CD14-positive monocyte (primary cell): Measurements from ENCODE around the gene UBA7. TPM values are rescaled to one million over a fixed set of nuclear protein-coding genes. Genes with fewer than 3 reads are reported as not detected.

ENCODE experiments used
- DNase-seq, 3 donors: peaks; one replicate each; pipeline ENCODE4 v3.0.0-alpha.2; 2011 to 2022
- H2AFZ ChIP-seq: 2 replicates; pipeline ENCODE4 v1.6.0; 2012; ENCODE audit warnings: mild to moderate bottlenecking, low read depth, low read length, inconsistent platforms; ENCODE audit not compliant: insufficient read depth, poor library complexity, severe bottlenecking
- H3K27ac ChIP-seq, 2 donors: 1 replicate in 1 of 2; 2 replicates in 1 of 2; pipeline ENCODE4 v1.5.1; 2012 to 2013; ENCODE audit warnings: low read length in 2 of 2, control low read depth in 1 of 2, inconsistent platforms in 1 of 2, low read depth in 1 of 2, mild to moderate bottlenecking in 1 of 2
- H3K27me3 ChIP-seq, 2 donors: one replicate each; pipeline versions ENCODE4 v1.6.0 to v1.6.1; 2011 to 2013; ENCODE audit warnings: low read length in 2 of 2; ENCODE audit not compliant: control insufficient read depth in 2 of 2, insufficient read depth in 2 of 2
- H3K36me3 ChIP-seq, 2 donors: replicated peaks in 1 of 2; 1 replicate in 1 of 2; 2 replicates in 1 of 2; pipeline versions ENCODE4 v1.5.1 to v1.6.1; 2012 to 2013; ENCODE audit warnings: low read length in 2 of 2, control low read depth in 1 of 2, inconsistent platforms in 1 of 2, mild to moderate bottlenecking in 1 of 2; ENCODE audit not compliant: insufficient read depth in 2 of 2, control insufficient read depth in 1 of 2
- H3K4me1 ChIP-seq, 2 donors: 1 replicate in 1 of 2; 2 replicates in 1 of 2; pipeline versions ENCODE4 v1.5.1 to v1.6.1; 2012 to 2013; ENCODE audit warnings: low read length in 2 of 2, control low read depth in 1 of 2, inconsistent platforms in 1 of 2, mild to moderate bottlenecking in 1 of 2, moderate library complexity in 1 of 2; ENCODE audit not compliant: insufficient read depth in 2 of 2, control insufficient read depth in 1 of 2
- H3K4me2 ChIP-seq: replicated peaks from 2 replicates; pipeline ENCODE3; 2012; ENCODE audit warnings: low read length, moderate library complexity, mild to moderate bottlenecking; ENCODE audit not compliant: poor library complexity, severe bottlenecking; ENCODE audit errors: extremely low read depth
- H3K4me3 ChIP-seq, 3 experiments: fragments of 200-600 bp in 1 of 3; sonication (generic) in 1 of 3; replicated peaks in 1 of 3; 1 replicate in 2 of 3; 2 replicates in 1 of 3; pipeline ENCODE4 v1.5.1; 2011 to 2013; ENCODE audit warnings: low read length in 3 of 3, mild to moderate bottlenecking in 3 of 3, control low read depth in 2 of 3, low read depth in 2 of 3, inconsistent platforms in 1 of 3, moderate library complexity in 1 of 3
- H3K79me2 ChIP-seq: 2 replicates; pipeline ENCODE4 v1.6.0; 2012; ENCODE audit warnings: mild to moderate bottlenecking, control low read depth, inconsistent platforms, low read length, moderate library complexity; ENCODE audit not compliant: insufficient read depth
- H3K9ac ChIP-seq: 2 replicates; pipeline ENCODE4 v1.6.0; 2017; ENCODE audit warnings: low read length, mild to moderate bottlenecking; ENCODE audit not compliant: insufficient read depth, poor library complexity, severe bottlenecking
- H3K9me3 ChIP-seq, 2 donors: replicated peaks in 1 of 2; 1 replicate in 1 of 2; 2 replicates in 1 of 2; pipeline versions ENCODE4 v1.5.1 to v1.6.1; 2012 to 2013; ENCODE audit warnings: low read length in 2 of 2, control low read depth in 1 of 2; ENCODE audit not compliant: control insufficient read depth in 1 of 2, insufficient read depth in 1 of 2
- H4K20me1 ChIP-seq: 2 replicates; pipeline ENCODE4 v1.6.0; 2012; ENCODE audit warnings: mild to moderate bottlenecking, low read length, control low read depth, moderate library complexity; ENCODE audit not compliant: insufficient read depth
- H3K27ac Mint-ChIP-seq, 7 donors: one replicate each; pipeline ENCODE4 v1.8.0; 2020; ENCODE audit warnings: mild to moderate bottlenecking in 7 of 7, mixed read lengths in 7 of 7, moderate library complexity in 6 of 7, inconsistent platforms in 2 of 7
- H3K27me3 Mint-ChIP-seq, 3 donors: one replicate each; pipeline ENCODE4 v1.8.0; 2021 to 2022; ENCODE audit warnings: low read depth in 3 of 3, mild to moderate bottlenecking in 3 of 3, mixed read lengths in 3 of 3, moderate library complexity in 3 of 3, inconsistent platforms in 1 of 3
- H3K36me3 Mint-ChIP-seq, 2 donors: one replicate each; pipeline ENCODE4 v1.8.0; 2020; ENCODE audit warnings: mixed read lengths in 2 of 2, inconsistent platforms in 1 of 2, mild to moderate bottlenecking in 1 of 2
- H3K4me1 Mint-ChIP-seq: one replicate; pipeline ENCODE4 v1.8.0; 2020; ENCODE audit warnings: mild to moderate bottlenecking, mixed read lengths
- H3K4me3 Mint-ChIP-seq, 2 donors: one replicate each; pipeline ENCODE4 v1.8.0; 2020; ENCODE audit warnings: mild to moderate bottlenecking in 2 of 2, mixed read lengths in 2 of 2, moderate library complexity in 1 of 2
- H3K9me3 Mint-ChIP-seq, 7 donors: one replicate each; pipeline ENCODE4 v1.8.0; 2020 to 2022; ENCODE audit warnings: mixed read lengths in 7 of 7, mild to moderate bottlenecking in 6 of 7, moderate library complexity in 6 of 7, inconsistent platforms in 2 of 7
- WGBS: methylation state at CpG from one replicate; pipeline ENCODE4 v1.1.5; 2013; ENCODE audit warnings: missing lambda C conversion rate; ENCODE audit not compliant: insufficient coverage; 5-methylcytosine and 5-hydroxymethylcytosine counted together
- intact Hi-C, 2 donors: fragments of 100-400 bp; cut with micrococcal nuclease; formaldehyde crosslinking; loops; one replicate each; pipeline versions ENCODE4 v1.15.0 to v1.15.1; 2023
- polyA plus RNA-seq, 3 donors: library from polyadenylated mRNA; depleted of rRNA in 1 of 3; unstranded in 2 of 3; stranded (reverse) in 1 of 3; fragments of 300-500 nt in 2 of 3; fragments of >200 nt in 1 of 3; fragmentation: Illumina TruSeq in 2 of 3; gene quantifications; 1 replicate in 2 of 3; 2 replicates in 1 of 3; pipeline ENCODE4 v1.2.3, GENCODE V29; 2012 to 2021
- TF ChIP-seq, protein P1 (sequence below): fragments of 200-600 bp; IDR thresholded peaks from one replicate; pipeline ENCODE4 v1.8.0; 2022; ENCODE audit warnings: antibody characterized with exemption, mild to moderate bottlenecking

The UBA7 gene
- polyA plus RNA-seq, 3 donors: 39.1 to 399 (median 43.7) TPM

- Histone ChIP-seq H3K4me2 (no peak overlapping the region), H3K4me3 (no peak overlapping the region), H3K79me2 (no peaks in the 10 kb centered on the region), H4K20me1 (no peaks in the 10 kb centered on the region), H3K36me3 (peaks cover 19 to 66% of the 10 kb centered on the region in 2 donors), H3K27ac (no peak overlapping the region), H3K9me3 (no peaks in the 10 kb centered on the region), H3K27me3 (no peaks in the 10 kb centered on the region), H3K4me1 (no peaks in the 10 kb centered on the region), H2AFZ (no peak overlapping the region), H3K9ac (no peak overlapping the region)
- no peaks in the 10 kb centered on the region for H3K9me3 Mint-ChIP-seq
- TF ChIP-seq, protein P1, sequence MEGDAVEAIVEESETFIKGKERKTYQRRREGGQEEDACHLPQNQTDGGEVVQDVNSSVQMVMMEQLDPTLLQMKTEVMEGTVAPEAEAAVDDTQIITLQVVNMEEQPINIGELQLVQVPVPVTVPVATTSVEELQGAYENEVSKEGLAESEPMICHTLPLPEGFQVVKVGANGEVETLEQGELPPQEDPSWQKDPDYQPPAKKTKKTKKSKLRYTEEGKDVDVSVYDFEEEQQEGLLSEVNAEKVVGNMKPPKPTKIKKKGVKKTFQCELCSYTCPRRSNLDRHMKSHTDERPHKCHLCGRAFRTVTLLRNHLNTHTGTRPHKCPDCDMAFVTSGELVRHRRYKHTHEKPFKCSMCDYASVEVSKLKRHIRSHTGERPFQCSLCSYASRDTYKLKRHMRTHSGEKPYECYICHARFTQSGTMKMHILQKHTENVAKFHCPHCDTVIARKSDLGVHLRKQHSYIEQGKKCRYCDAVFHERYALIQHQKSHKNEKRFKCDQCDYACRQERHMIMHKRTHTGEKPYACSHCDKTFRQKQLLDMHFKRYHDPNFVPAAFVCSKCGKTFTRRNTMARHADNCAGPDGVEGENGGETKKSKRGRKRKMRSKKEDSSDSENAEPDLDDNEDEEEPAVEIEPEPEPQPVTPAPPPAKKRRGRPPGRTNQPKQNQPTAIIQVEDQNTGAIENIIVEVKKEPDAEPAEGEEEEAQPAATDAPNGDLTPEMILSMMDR: no peak
- DNase-seq: no peak
- no peak overlapping the region for H3K4me3 Mint-ChIP-seq
- H3K36me3 Mint-ChIP-seq: peaks cover 32 to 58% of the 10 kb centered on the region in 2 donors
- WGBS: 96% methylated on average over 2 of the region's 3 CpGs
- H3K27me3 Mint-ChIP-seq: peaks cover 0 to 1% (median 0%) of the 10 kb centered on the region in 3 donors
- peak overlapping the region in 1 of 7 donors; percentile 31 for H3K27ac Mint-ChIP-seq
- H3K4me1 Mint-ChIP-seq: no peaks in the 10 kb centered on the region
- intact Hi-C loops: no loop called here
Observed at GRCh38 chr3:49842843-49843517, 29.2 kb upstream of the UBA7 start.

DNA sequence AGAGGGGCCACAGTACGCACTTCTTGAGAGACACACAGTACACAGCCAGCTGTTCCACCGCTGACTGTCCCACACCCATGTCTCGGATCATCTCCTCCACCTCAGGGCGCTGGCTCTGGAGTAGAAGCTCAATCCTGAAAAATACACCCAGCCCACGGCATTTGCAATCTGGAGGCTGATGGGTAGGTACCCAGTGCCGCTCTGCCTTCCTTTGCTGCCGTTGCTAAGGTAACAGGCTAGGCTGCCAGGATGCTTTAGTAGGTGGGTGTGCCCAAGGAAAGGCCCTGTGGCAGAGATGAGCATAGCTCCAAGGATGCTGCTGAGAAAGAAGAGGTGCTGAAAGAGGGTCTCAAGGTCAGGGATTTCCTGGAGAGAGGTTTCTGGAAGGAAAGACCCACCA lies 28.1 kb upstream of the UBA7 start:
- no peaks in the 10 kb centered on the region for H3K9me3 ChIP-seq
- peaks cover 32 to 59% of the 10 kb centered on the region in 2 donors for H3K36me3 Mint-ChIP-seq
- TF ChIP-seq, protein P1: no peak
- H3K9ac ChIP-seq: no peak overlapping the region
- intact Hi-C loops: no loop called here
- H3K4me1 ChIP-seq: no peaks in the 10 kb centered on the region
- H3K79me2 ChIP-seq: no peaks in the 10 kb centered on the region
- no peak overlapping the region for H3K27ac Mint-ChIP-seq
- no peak overlapping the region for H3K4me3 Mint-ChIP-seq
- H3K27me3 Mint-ChIP-seq: peaks cover 0 to 1% (median 0%) of the 10 kb centered on the region in 3 donors
- peaks cover 19 to 57% of the 10 kb centered on the region in 2 donors for H3K36me3 ChIP-seq
- no peaks in the 10 kb centered on the region for H3K9me3 Mint-ChIP-seq
- WGBS: 88% methylated on average over 1 of the region's 7 CpGs
- DNase-seq: no peak
- no peaks in the 10 kb centered on the region for H3K4me1 Mint-ChIP-seq
- H3K27ac ChIP-seq: no peak overlapping the region
- H2AFZ ChIP-seq: no peak overlapping the region
- no peak overlapping the region for H3K4me3 ChIP-seq
- no peak overlapping the region for H3K4me2 ChIP-seq
- H4K20me1 ChIP-seq: no peaks in the 10 kb centered on the region
- H3K27me3 ChIP-seq: no peaks in the 10 kb centered on the region
